Hematopoietic multipotent progenitor cell treated with erythropoietin and hydrocortisone succinate and interleukin-3 and kit ligand, for 6 days (in vitro differentiated cells): ENCODE data around the gene CNTNAP3.
"Not testable (repeated sequence)": the region's sequence is repeated elsewhere in the genome, so short reads cannot be mapped to it uniquely, and the experiment has no call there.

Source experiments
- DNase-seq: peaks from one replicate; pipeline ENCODE4 v3.0.0-alpha.2; 2015

The CNTNAP3 gene

GRCh38 chr9:39287980-39288379 is at the start of gene CNTNAP3:
Gene CNTNAP3, minus strand, starts transcription at chr9:39288167. Its CDS starts 103 bp downstream, at chr9:39288064.
- DNase-seq, result not testable (repeated sequence)

- not testable (repeated sequence) for DNase-seq
These were observed 8.0 kb downstream of the CNTNAP3 start for GRCh38 chr9:39279995-39280394.

GRCh38 chr9:39242513-39242912 is 45.5 kb downstream of the CNTNAP3 start:
- not testable (repeated sequence) for DNase-seq

- DNase-seq, result not testable (repeated sequence)
These were observed 55.6 kb downstream of the CNTNAP3 start for GRCh38 chr9:39232130-39232991.

- not testable (repeated sequence) for DNase-seq
These were observed 72.0 kb downstream of the CNTNAP3 start for GRCh38 chr9:39215976-39216375.

GRCh38 chr9:39209773-39210172 is 78.2 kb downstream of the CNTNAP3 start:
- not testable (repeated sequence) for DNase-seq

- DNase-seq, result not testable (repeated sequence)
These were observed 81.3 kb downstream of the CNTNAP3 start for GRCh38 chr9:39206643-39207042.

- DNase-seq, result not testable (repeated sequence)
These were observed 82.1 kb downstream of the CNTNAP3 start for GRCh38 chr9:39205842-39206241.

- not testable (repeated sequence) for DNase-seq
These were observed 87.6 kb downstream of the CNTNAP3 start for GRCh38 chr9:39200412-39200811.

GRCh38 chr9:39198000-39198709 is 89.8 kb downstream of the CNTNAP3 start:
- not testable (repeated sequence) for DNase-seq

GRCh38 chr9:39171370-39171769 is 116.6 kb downstream of the CNTNAP3 start:
- DNase-seq, result not testable (repeated sequence)

- DNase-seq, result not testable (repeated sequence)
These were observed 130.3 kb downstream of the CNTNAP3 start for GRCh38 chr9:39157714-39158113.

- DNase-seq, result not testable (repeated sequence)
These were observed 155.0 kb downstream of the CNTNAP3 start for GRCh38 chr9:39132826-39133552.

- not testable (repeated sequence) for DNase-seq
These were observed 166.6 kb downstream of the CNTNAP3 start for GRCh38 chr9:39121401-39121800.

- DNase-seq, result not testable (repeated sequence)
These were observed 176.2 kb downstream of the CNTNAP3 start for GRCh38 chr9:39111746-39112145.

- DNase-seq, result no peak
These were observed 179.8 kb downstream of the CNTNAP3 start for GRCh38 chr9:39108145-39108544.

- DNase-seq, result not testable (repeated sequence)
These were observed 190.8 kb downstream of the CNTNAP3 start for GRCh38 chr9:39097208-39097607.

- DNase-seq, result not testable (repeated sequence)
These were observed 202.7 kb downstream of the CNTNAP3 start for GRCh38 chr9:39085311-39085710.

GRCh38 chr9:39082574-39082973 is 205.4 kb downstream of the CNTNAP3 start:
- DNase-seq, result not testable (repeated sequence)

GRCh38 chr9:39080081-39080480 is 207.9 kb downstream of the CNTNAP3 start:
- DNase-seq, result not testable (repeated sequence)

GRCh38 chr9:39078621-39079256 is 209.2 kb downstream of the CNTNAP3 start:
- DNase-seq, result peak; percentile 20

- DNase-seq, result not testable (repeated sequence)
These were observed 214.4 kb downstream of the CNTNAP3 start for GRCh38 chr9:39073537-39073936.
